HEK293 (cell line): ENCODE measurements around the gene ITFG2.

ENCODE experiments used
- CTCF ChIA-PET: fragments of 350-600 bp; formaldehyde crosslinking; extraction: SDS; loops from one replicate; lab custom pipeline; 2021; ENCODE audit warnings: antibody characterized with exemption; lab: Yijun Ruan, JAX
- POLR2A ChIA-PET: fragments of 300-600 bp; formaldehyde crosslinking; extraction: SDS; loops from one replicate; lab custom pipeline; 2020; ENCODE audit warnings: antibody characterized with exemption, inconsistent platforms; lab: Yijun Ruan, JAX
- H3K27ac ChIP-seq: fragments of 200-500 bp; sonication (Bioruptor generic); 2 replicates; pipeline ENCODE4 v1.5.1; 2014; ENCODE audit warnings: low read depth, low read length, control low read depth, inconsistent platforms; ENCODE audit errors: extremely low read depth
- H3K36me3 ChIP-seq, 2 experiments: fragments of 200-500 bp in 1 of 2; sonication (Bioruptor generic) in 1 of 2; 1 replicate in 1 of 2; 2 replicates in 1 of 2; pipeline ENCODE4 v1.5.1; 2014 to 2017; ENCODE audit warnings: inconsistent platforms in 2 of 2, low read length in 2 of 2; ENCODE audit not compliant: control insufficient read depth in 2 of 2, insufficient read depth in 1 of 2
- H3K4me1 ChIP-seq: fragments of 200-500 bp; sonication (Bioruptor generic); 2 replicates; pipeline ENCODE4 v1.5.1; 2014; ENCODE audit warnings: mild to moderate bottlenecking, low read length, inconsistent platforms; ENCODE audit not compliant: control insufficient read depth, insufficient read depth
- H3K4me3 ChIP-seq: 2 replicates; pipeline ENCODE4 v1.5.1; 2011; ENCODE audit warnings: low read depth, mild to moderate bottlenecking, control low read depth, low read length, moderate library complexity
- H3K9me3 ChIP-seq: fragments of 200-500 bp; sonication (Bioruptor generic); 2 replicates; pipeline ENCODE4 v1.5.1; 2014; ENCODE audit warnings: low read depth, low read length, inconsistent platforms; ENCODE audit not compliant: control insufficient read depth, insufficient read depth
- BCL11B ChIP-seq: fragments of 450-650 bp; formaldehyde crosslinking; IDR thresholded peaks from 2 replicates; pipeline ENCODE4 v1.5.1; 2016; ENCODE audit warnings: low read depth, missing biosample characterization, missing genetic modification characterization
- GLI2 ChIP-seq: fragments of 450-650 bp; formaldehyde crosslinking; IDR thresholded peaks from 2 replicates; pipeline ENCODE4; 2017; ENCODE audit warnings: missing biosample characterization, missing genetic modification characterization, low read depth, borderline replicate concordance
- GLIS1 ChIP-seq: fragments of 450-650 bp; formaldehyde crosslinking; IDR thresholded peaks from 2 replicates; pipeline ENCODE4 v1.5.1; 2016; ENCODE audit warnings: missing biosample characterization, missing genetic modification characterization
- HOXA7 ChIP-seq: sonication (generic); formaldehyde crosslinking; IDR thresholded peaks from 2 replicates; pipeline ENCODE4 v1.8.1; 2022; ENCODE audit warnings: missing genetic modification reagents, borderline replicate concordance
- IKZF3 ChIP-seq: fragments of 450-650 bp; IDR thresholded peaks from 2 replicates; pipeline ENCODE4 v1.5.0; 2018; ENCODE audit warnings: missing biosample characterization, mild to moderate bottlenecking, missing genetic modification characterization, moderate library complexity
- KLF1 ChIP-seq: fragments of 450-650 bp; formaldehyde crosslinking; IDR thresholded peaks from 2 replicates; pipeline ENCODE4 v1.5.1; 2016; ENCODE audit warnings: missing biosample characterization, missing genetic modification characterization
- TRIM28 ChIP-seq: IDR thresholded peaks from 2 replicates; pipeline ENCODE4 v1.6.1; 2011; ENCODE audit warnings: low read length, control low read depth, borderline replicate concordance
- ZFP3 ChIP-seq: fragments of 450-650 bp; formaldehyde crosslinking; IDR thresholded peaks from 2 replicates; pipeline ENCODE4 v1.5.1; 2016; ENCODE audit warnings: low read depth, missing biosample characterization, missing genetic modification characterization
- ZNF10 ChIP-seq: fragments of 450-650 bp; formaldehyde crosslinking; IDR thresholded peaks from 2 replicates; pipeline ENCODE4 v1.5.1; 2017; ENCODE audit warnings: missing biosample characterization, missing genetic modification characterization
- ZNF112 ChIP-seq: fragments of 450-650 bp; formaldehyde crosslinking; IDR thresholded peaks from 2 replicates; pipeline ENCODE4 v1.5.0; 2017; ENCODE audit warnings: missing biosample characterization, missing genetic modification characterization
- ZNF121 ChIP-seq: fragments of 450-650 bp; formaldehyde crosslinking; IDR thresholded peaks from 2 replicates; pipeline ENCODE4 v1.5.1; 2016; ENCODE audit warnings: missing biosample characterization, missing genetic modification characterization
- ZNF169 ChIP-seq: fragments of 450-650 bp; formaldehyde crosslinking; IDR thresholded peaks from 2 replicates; pipeline ENCODE4 v1.5.1; 2016; ENCODE audit warnings: missing biosample characterization, missing genetic modification characterization
- ZNF174 ChIP-seq: fragments of 450-650 bp; formaldehyde crosslinking; IDR thresholded peaks from 2 replicates; pipeline ENCODE4 v1.5.0; 2017; ENCODE audit warnings: missing biosample characterization, mild to moderate bottlenecking, missing genetic modification characterization
- ZNF175 ChIP-seq: fragments of 450-650 bp; formaldehyde crosslinking; IDR thresholded peaks from 2 replicates; pipeline ENCODE4 v1.5.1; 2016; ENCODE audit warnings: missing biosample characterization, missing genetic modification characterization
- ZNF239 ChIP-seq: fragments of 450-650 bp; formaldehyde crosslinking; IDR thresholded peaks from 2 replicates; pipeline ENCODE4 v1.5.1; 2016; ENCODE audit warnings: missing biosample characterization, missing genetic modification characterization
- ZNF510 ChIP-seq: fragments of 450-650 bp; formaldehyde crosslinking; IDR thresholded peaks from 2 replicates; pipeline ENCODE4 v1.5.1; 2018; ENCODE audit warnings: mild to moderate bottlenecking, missing genetic modification characterization, missing biosample characterization; ENCODE audit not compliant: insufficient replicate concordance
- ZNF610 ChIP-seq: fragments of 450-650 bp; formaldehyde crosslinking; IDR thresholded peaks from 2 replicates; pipeline ENCODE4 v1.5.1; 2016; ENCODE audit warnings: missing biosample characterization, missing genetic modification characterization, borderline replicate concordance
- ZNF629 ChIP-seq: fragments of 450-650 bp; formaldehyde crosslinking; IDR thresholded peaks from 2 replicates; pipeline ENCODE4 v1.5.1; 2017; ENCODE audit warnings: missing biosample characterization, missing genetic modification characterization
- ZNF664 ChIP-seq: fragments of 450-650 bp; formaldehyde crosslinking; IDR thresholded peaks from 2 replicates; pipeline ENCODE4 v1.5.1; 2016; ENCODE audit warnings: missing biosample characterization, missing genetic modification characterization
- ZNF677 ChIP-seq: fragments of 450-650 bp; IDR thresholded peaks from 2 replicates; pipeline ENCODE4 v1.5.0; 2018; ENCODE audit warnings: missing biosample characterization, mild to moderate bottlenecking, missing genetic modification characterization, moderate library complexity
- TF ChIP-seq, protein P1 (sequence below): fragments of 450-650 bp; formaldehyde crosslinking; IDR thresholded peaks from 2 replicates; pipeline ENCODE4 v1.5.1; 2017; ENCODE audit warnings: missing biosample characterization, missing genetic modification characterization
- TF ChIP-seq, protein P2 (sequence below): fragments of 450-650 bp; formaldehyde crosslinking; IDR thresholded peaks from 2 replicates; pipeline ENCODE4 v1.5.1; 2016; ENCODE audit warnings: missing biosample characterization, missing genetic modification characterization

The ITFG2 gene

DNA sequence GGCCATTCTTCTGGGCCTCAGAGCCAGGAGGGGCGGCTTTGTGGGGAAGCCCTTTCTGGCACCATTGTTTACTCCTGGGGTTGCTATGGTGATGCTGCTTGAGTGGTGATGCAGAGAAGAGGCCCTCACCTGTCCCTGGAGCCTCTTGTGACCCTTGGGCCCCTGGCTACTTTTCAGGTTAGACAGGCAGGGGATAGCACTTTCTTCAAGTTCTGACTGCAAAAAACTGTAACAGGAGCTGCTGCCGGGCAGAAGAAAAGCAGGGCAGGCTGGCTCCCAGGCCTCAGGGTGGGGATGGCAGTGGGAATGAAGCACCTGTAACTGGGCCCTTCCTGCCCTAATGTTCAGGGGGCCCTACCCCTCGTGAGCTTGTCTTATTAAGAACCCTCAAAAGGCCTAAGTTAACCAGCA lies 44.6 kb downstream of the ITFG2 start, which contains the start of gene TEX52:
Gene TEX52 (minus strand): TSS at position 19 of the 411 bp plus-strand sequence. CDS start 13 bp downstream, at position 6.
- ChIA-PET POLR2A (interaction anchor here (1.1 to 1.8 kb wide), 4 partner anchors 11 to 44 kb away, joined by 4 to 5 read pairs (median 4); partner anchors contain the start of genes FOXM1, ITFG2 and RHNO1), CTCF (interaction anchor here (0.7 to 5.3 kb wide), 2 partner anchors 11 to 210 kb away, joined by 3 to 20 read pairs; no protein-coding TSS in a partner anchor)
- Histone ChIP-seq H3K9me3 (no peaks in the 10 kb centered on the region), H3K4me3 (no peak within 1 kb of the TSS), H3K36me3 (peaks cover 24 to 43% of the 10 kb centered on the region in 2 experiments), H3K27ac (no peak within 1 kb of the TSS)
- TF ChIP-seq ZNF174 (tag by site-specific recombination) (no peak), ZNF112 (tag by site-specific recombination) (no peak), ZNF175 (tag by site-specific recombination) (no peak), ZNF10 (tag by site-specific recombination) (no peak), ZNF664 (no peak)
- TF ChIP-seq, all 188 proteins: peak for 0
- no peaks in the 10 kb centered on the region for H3K4me1 ChIP-seq

DNA sequence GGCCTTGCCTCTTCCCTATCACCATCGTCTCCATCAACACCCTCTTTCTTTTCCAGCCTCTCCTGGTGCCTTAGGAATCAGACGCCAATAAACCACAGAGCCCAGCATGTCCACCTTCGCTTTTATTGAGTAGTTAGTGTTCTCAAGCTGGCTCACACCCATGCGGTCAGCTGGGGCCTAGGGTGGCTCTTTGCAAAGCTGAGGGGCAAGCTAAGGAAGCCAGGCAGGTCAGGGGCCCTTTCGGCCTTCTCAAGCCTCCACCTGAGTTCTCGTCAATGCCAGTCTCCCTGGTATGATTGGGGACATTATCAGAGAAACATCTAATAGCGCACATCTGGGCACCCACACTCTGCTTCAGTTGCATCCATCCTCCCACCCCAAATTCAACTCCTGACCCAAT lies 45.1 kb downstream of the ITFG2 start:
- POLR2A ChIA-PET: interaction anchor here (1.1 to 1.8 kb wide), 4 partner anchors 12 to 45 kb away, joined by 4 to 5 read pairs (median 4); partner anchors contain the start of genes FOXM1, ITFG2 and RHNO1
- Histone ChIP-seq H3K9me3 (no peaks in the 10 kb centered on the region), H3K4me1 (no peaks in the 10 kb centered on the region), H3K36me3 (peaks cover 29 to 48% of the 10 kb centered on the region in 2 experiments), H3K4me3 (no peak overlapping the region), H3K27ac (no peak overlapping the region)
- CTCF ChIA-PET: interaction anchor here (5.3 kb wide), 1 partner anchor 12 kb away, joined by 20 read pairs; no protein-coding TSS in a partner anchor
- no peak for TF ChIP-seq ZNF112 (tag by site-specific recombination)
- peak; percentile 10; the same call in 1 of the 2 replicates for TF ChIP-seq IKZF3 (tag by site-specific recombination)

GRCh38 chr12:2858334-2858733 lies 45.9 kb downstream of the ITFG2 start:
- H3K9me3 ChIP-seq: no peaks in the 10 kb centered on the region
- H3K27ac ChIP-seq: no peak overlapping the region
- ChIA-PET CTCF (interaction anchor here (5.3 kb wide), 1 partner anchor 13 kb away, joined by 20 read pairs; no protein-coding TSS in a partner anchor), POLR2A (no interaction called here)
- peaks cover 36 to 56% of the 10 kb centered on the region in 2 experiments for H3K36me3 ChIP-seq
- no peaks in the 10 kb centered on the region for H3K4me1 ChIP-seq
- TF ChIP-seq ZFP3 (no peak), TRIM28 (no peak), ZNF677 (tag by site-specific recombination) (no peak), ZNF610 (tag by site-specific recombination) (no peak), ZNF510 (tag by site-specific recombination) (no peak), ZNF629 (tag by site-specific recombination) (no peak), GLIS1 (tag by site-specific recombination) (no peak), ZNF121 (tag by site-specific recombination) (no peak), BCL11B (tag by site-specific recombination) (no peak), ZNF239 (tag by site-specific recombination) (no peak), KLF1 (tag by site-specific recombination) (no peak), GLI2 (tag by site-specific recombination) (no peak), HOXA7 (CRISPR knock-in tag) (no peak), ZNF169 (tag by site-specific recombination) (no peak)
- TF ChIP-seq, protein P1, sequence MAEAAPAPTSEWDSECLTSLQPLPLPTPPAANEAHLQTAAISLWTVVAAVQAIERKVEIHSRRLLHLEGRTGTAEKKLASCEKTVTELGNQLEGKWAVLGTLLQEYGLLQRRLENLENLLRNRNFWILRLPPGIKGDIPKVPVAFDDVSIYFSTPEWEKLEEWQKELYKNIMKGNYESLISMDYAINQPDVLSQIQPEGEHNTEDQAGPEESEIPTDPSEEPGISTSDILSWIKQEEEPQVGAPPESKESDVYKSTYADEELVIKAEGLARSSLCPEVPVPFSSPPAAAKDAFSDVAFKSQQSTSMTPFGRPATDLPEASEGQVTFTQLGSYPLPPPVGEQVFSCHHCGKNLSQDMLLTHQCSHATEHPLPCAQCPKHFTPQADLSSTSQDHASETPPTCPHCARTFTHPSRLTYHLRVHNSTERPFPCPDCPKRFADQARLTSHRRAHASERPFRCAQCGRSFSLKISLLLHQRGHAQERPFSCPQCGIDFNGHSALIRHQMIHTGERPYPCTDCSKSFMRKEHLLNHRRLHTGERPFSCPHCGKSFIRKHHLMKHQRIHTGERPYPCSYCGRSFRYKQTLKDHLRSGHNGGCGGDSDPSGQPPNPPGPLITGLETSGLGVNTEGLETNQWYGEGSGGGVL (tag by site-specific recombination): no peak
- TF ChIP-seq, protein P2, sequence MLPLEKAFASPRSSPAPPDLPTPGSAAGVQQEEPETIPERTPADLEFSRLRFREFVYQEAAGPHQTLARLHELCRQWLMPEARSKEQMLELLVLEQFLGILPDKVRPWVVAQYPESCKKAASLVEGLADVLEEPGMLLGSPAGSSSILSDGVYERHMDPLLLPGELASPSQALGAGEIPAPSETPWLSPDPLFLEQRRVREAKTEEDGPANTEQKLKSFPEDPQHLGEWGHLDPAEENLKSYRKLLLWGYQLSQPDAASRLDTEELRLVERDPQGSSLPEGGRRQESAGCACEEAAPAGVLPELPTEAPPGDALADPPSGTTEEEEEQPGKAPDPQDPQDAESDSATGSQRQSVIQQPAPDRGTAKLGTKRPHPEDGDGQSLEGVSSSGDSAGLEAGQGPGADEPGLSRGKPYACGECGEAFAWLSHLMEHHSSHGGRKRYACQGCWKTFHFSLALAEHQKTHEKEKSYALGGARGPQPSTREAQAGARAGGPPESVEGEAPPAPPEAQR: no peak
- no peak overlapping the region for H3K4me3 ChIP-seq
